ENCODE results near the gene C1QTNF1.

GRCh38 chr17:79055197-79055596, 31.2 kb downstream of the C1QTNF1 start:
- TF ChIP-seq C11orf30 (IDR thresholded peaks at IDR 0.05; ENCODE audit: low read depth) = no peak
- no peak for TF ChIP-seq ZHX1 (conservative IDR thresholded peaks at IDR 0.05; ENCODE audit: low read length)
- no peak for TF ChIP-seq EZH2 (IDR thresholded peaks at IDR 0.05; ENCODE audit: borderline replicate concordance, low read depth, low read length)
- TF ChIP-seq USF1 (CRISPR knock-in tag; IDR thresholded peaks at IDR 0.05) = no peak
- TF ChIP-seq NR3C1 (CRISPR knock-in tag; IDR thresholded peaks at IDR 0.05) = no peak
- TF ChIP-seq POLR2A (conservative IDR thresholded peaks at IDR 0.05) = no peak
- TF ChIP-seq ZNF239 (CRISPR knock-in tag; IDR thresholded peaks at IDR 0.05) = no peak
- TF ChIP-seq ZNF24 (IDR thresholded peaks at IDR 0.05) = no peak
- no peak for TF ChIP-seq BRCA1 (IDR thresholded peaks at IDR 0.05)
- no peak for TF ChIP-seq BRCA1 (CRISPR knock-in tag; IDR thresholded peaks at IDR 0.05)

All from K562 (cell line).